Natural killer cell (primary cell): ENCODE results near the gene DCXR. TPM values are rescaled to one million over a fixed set of nuclear protein-coding genes. Genes with fewer than 3 reads are reported as not detected.

ENCODE experiments used
- ATAC-seq, 3 donors: fragments of 150-1000 bp in 2 of 3; fragments of 200-7000 bp in 1 of 3; cut with Tn5 transposase; 1 replicate in 1 of 3; 2 replicates in 2 of 3; pipeline ENCODE4 v1.10.0; 2021; ENCODE audit warnings: mild to moderate bottlenecking in 2 of 3, moderate library complexity in 2 of 3
- DNase-seq, 2 donors: peaks; one replicate each; pipeline versions ENCODE4 v3.0.0 to v3.0.0-alpha.2; 2013 to 2021; ENCODE audit warnings: mixed read lengths in 1 of 2
- H3K27ac ChIP-seq: one replicate; pipeline ENCODE4 v1.5.1; 2013; ENCODE audit warnings: mild to moderate bottlenecking, low read length
- H3K27me3 ChIP-seq: one replicate; pipeline ENCODE4 v1.6.1; 2013; ENCODE audit warnings: low read length; ENCODE audit not compliant: control insufficient read depth, insufficient read depth
- H3K36me3 ChIP-seq: one replicate; pipeline ENCODE4 v1.6.1; 2013; ENCODE audit warnings: low read length; ENCODE audit not compliant: control insufficient read depth, insufficient read depth
- H3K4me1 ChIP-seq: one replicate; pipeline ENCODE4 v1.6.1; 2013; ENCODE audit warnings: low read length; ENCODE audit not compliant: control insufficient read depth, insufficient read depth
- H3K4me3 ChIP-seq: one replicate; pipeline ENCODE4 v1.5.1; 2013; ENCODE audit warnings: low read length
- H3K9me3 ChIP-seq: one replicate; pipeline ENCODE4 v1.6.1; 2013; ENCODE audit warnings: low read length; ENCODE audit not compliant: control insufficient read depth, insufficient read depth
- H3K27ac Mint-ChIP-seq, 2 donors: one replicate each; pipeline ENCODE4 v1.8.0; 2022; ENCODE audit warnings: mild to moderate bottlenecking in 2 of 2, mixed read lengths in 2 of 2, moderate library complexity in 1 of 2
- H3K27me3 Mint-ChIP-seq, 2 donors: one replicate each; pipeline ENCODE4 v1.8.0; 2022; ENCODE audit warnings: low read depth in 2 of 2, mixed read lengths in 2 of 2
- H3K36me3 Mint-ChIP-seq: one replicate; pipeline ENCODE4 v1.8.0; 2022; ENCODE audit warnings: mixed read lengths
- H3K4me1 Mint-ChIP-seq, 2 donors: one replicate each; pipeline ENCODE4 v1.8.0; 2022; ENCODE audit warnings: mixed read lengths in 2 of 2
- H3K4me3 Mint-ChIP-seq: one replicate; pipeline ENCODE4 v1.8.0; 2022; ENCODE audit warnings: mild to moderate bottlenecking, moderate library complexity, mixed read lengths
- H3K9me3 Mint-ChIP-seq, 2 donors: one replicate each; pipeline ENCODE4 v1.8.0; 2022; ENCODE audit warnings: mixed read lengths in 2 of 2
- WGBS: methylation state at CpG from one replicate; pipeline ENCODE4 v1.1.7; 2013; ENCODE audit warnings: missing lambda C conversion rate; ENCODE audit not compliant: insufficient coverage; 5-methylcytosine and 5-hydroxymethylcytosine counted together
- intact Hi-C: fragments of 100-400 bp; cut with micrococcal nuclease; formaldehyde crosslinking; loops from one replicate; pipeline ENCODE4 v1.14.2; 2022
- total RNA-seq, 4 donors: library from RNA; stranded (reverse); fragments of 120-200 nt in 1 of 4; gene quantifications; one replicate each; pipeline versions ENCODE4 v1.2.3 to v1.2.4, GENCODE V29; 2013 to 2022
- TF ChIP-seq, protein P1 (sequence below): fragments of 200-600 bp; IDR thresholded peaks from one replicate; pipeline ENCODE4 v1.8.0; 2022; ENCODE audit warnings: antibody characterized with exemption

The DCXR gene
- total RNA-seq, 3 donors from 2014 or later (not counting 1 experiment from before 2014, with no cell fraction given), result 93.9 to 171 (median 145) TPM

DNA sequence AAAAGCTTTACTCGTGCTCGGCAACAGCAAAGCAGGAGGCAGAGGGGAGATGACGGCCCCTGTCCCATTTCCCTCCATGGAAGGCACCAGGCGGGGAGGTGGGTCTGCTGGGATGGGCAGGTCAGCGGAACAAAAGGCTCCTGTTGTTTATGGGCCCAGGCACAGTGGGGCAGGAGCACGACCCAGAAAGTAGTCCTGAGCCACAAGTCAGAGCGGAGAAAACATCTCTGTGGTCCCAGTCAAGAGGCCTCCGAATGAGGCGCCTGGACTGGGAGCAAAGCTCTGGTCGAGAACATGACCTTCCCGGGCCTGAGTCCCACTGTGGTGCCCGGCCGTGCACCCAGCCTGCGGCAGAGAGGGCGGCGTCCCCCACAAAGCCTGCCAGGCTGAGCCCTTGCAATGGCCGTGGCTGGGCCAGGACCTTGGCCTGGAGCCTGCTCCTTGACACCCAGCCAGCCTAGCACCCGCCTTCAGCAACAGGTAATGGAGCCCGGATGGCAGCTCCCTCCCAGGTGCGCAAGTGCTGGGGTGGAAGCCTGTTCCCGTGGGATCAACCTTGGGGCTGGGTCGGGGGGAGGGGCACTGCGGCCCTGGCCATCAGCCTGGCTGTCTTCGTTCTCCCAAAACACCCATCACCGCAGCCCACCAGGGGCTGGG lies 10.5 kb upstream of the DCXR start:
- no peaks in the 10 kb centered on the region for H3K9me3 Mint-ChIP-seq
- ATAC-seq (no peak), DNase-seq (no peak)
- H3K9me3 ChIP-seq, result no peaks in the 10 kb centered on the region
- no peaks in the 10 kb centered on the region for H3K27me3 ChIP-seq
- intact Hi-C loops, result no loop called here
- no peaks in the 10 kb centered on the region for H3K36me3 ChIP-seq
- H3K27ac ChIP-seq, result no peak overlapping the region
- H3K4me3 ChIP-seq, result no peak overlapping the region
- H3K36me3 Mint-ChIP-seq, result no peaks in the 10 kb centered on the region
- H3K27me3 Mint-ChIP-seq, result no peaks in the 10 kb centered on the region
- H3K4me3 Mint-ChIP-seq, result no peak overlapping the region
- no peak overlapping the region for H3K27ac Mint-ChIP-seq
- 96% methylated on average over 24 of the region's 25 CpGs for WGBS
- TF ChIP-seq, protein P1, sequence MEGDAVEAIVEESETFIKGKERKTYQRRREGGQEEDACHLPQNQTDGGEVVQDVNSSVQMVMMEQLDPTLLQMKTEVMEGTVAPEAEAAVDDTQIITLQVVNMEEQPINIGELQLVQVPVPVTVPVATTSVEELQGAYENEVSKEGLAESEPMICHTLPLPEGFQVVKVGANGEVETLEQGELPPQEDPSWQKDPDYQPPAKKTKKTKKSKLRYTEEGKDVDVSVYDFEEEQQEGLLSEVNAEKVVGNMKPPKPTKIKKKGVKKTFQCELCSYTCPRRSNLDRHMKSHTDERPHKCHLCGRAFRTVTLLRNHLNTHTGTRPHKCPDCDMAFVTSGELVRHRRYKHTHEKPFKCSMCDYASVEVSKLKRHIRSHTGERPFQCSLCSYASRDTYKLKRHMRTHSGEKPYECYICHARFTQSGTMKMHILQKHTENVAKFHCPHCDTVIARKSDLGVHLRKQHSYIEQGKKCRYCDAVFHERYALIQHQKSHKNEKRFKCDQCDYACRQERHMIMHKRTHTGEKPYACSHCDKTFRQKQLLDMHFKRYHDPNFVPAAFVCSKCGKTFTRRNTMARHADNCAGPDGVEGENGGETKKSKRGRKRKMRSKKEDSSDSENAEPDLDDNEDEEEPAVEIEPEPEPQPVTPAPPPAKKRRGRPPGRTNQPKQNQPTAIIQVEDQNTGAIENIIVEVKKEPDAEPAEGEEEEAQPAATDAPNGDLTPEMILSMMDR, result no peak
- H3K4me1 ChIP-seq, result peaks cover 20% of the 10 kb centered on the region
- peaks cover 0 to 11% of the 10 kb centered on the region in 2 donors for H3K4me1 Mint-ChIP-seq

DNA sequence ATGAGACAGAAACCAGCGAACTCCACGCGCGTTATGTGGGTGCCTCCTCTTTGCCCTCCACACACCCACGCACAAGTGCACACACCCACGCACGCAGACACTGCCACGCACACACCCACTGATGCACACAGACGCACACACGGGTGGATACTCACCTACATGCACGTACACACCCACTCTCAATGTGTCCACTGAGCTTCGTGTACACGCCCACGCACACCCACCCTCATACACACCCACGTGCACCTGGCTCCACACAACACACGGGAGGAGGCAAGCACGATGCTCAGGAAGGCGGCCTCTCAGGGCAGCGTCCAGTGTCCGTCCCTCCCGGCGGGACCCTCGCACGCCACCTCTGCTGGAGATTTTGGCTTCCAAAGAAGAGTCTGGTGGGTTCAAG lies 9.9 kb upstream of the DCXR start:
- Histone ChIP-seq H3K9me3 (no peaks in the 10 kb centered on the region), H3K27me3 (no peaks in the 10 kb centered on the region), H3K4me1 (peaks cover 14% of the 10 kb centered on the region), H3K4me3 (no peak overlapping the region), H3K27ac (no peak overlapping the region), H3K36me3 (no peaks in the 10 kb centered on the region)
- no peak overlapping the region for H3K27ac Mint-ChIP-seq
- peaks cover 0 to 11% of the 10 kb centered on the region in 2 donors for H3K4me1 Mint-ChIP-seq
- TF ChIP-seq, protein P1, result no peak
- intact Hi-C loops, result no loop called here
- ATAC-seq (no peak), DNase-seq (no peak)
- no peak overlapping the region for H3K4me3 Mint-ChIP-seq
- H3K27me3 Mint-ChIP-seq, result no peaks in the 10 kb centered on the region
- WGBS, result 92% methylated on average over 24 of the region's 24 CpGs
- H3K9me3 Mint-ChIP-seq, result no peaks in the 10 kb centered on the region
- no peaks in the 10 kb centered on the region for H3K36me3 Mint-ChIP-seq

DNA sequence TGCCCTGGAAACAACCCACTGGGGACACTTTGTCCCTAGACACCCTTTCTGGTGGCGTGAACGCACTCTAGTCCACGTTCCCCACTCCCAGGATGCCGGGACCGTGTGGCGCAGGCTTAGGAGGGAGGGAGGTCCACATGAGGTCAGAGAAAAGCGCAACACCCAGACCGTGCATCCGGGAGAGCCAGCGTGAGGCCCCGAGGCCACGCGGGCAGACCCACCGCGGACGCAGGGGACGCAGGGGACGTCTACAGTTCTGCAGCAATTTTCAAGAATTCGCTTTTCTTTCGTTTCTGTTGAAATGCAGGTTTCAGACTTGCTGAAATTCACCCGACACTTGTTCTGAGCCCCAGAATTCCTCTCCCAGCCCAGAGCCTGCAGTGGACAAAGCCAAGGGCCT lies 9.4 kb upstream of the DCXR start:
- TF ChIP-seq, protein P1, result no peak
- H3K27ac ChIP-seq, result no peak overlapping the region
- H3K4me3 Mint-ChIP-seq, result no peak overlapping the region

More for the DNA sequence above, 9.4 kb upstream of the DCXR start:
- no peaks in the 10 kb centered on the region for H3K27me3 ChIP-seq
- Mint-ChIP-seq H3K9me3 (no peaks in the 10 kb centered on the region), H3K36me3 (no peaks in the 10 kb centered on the region), H3K27ac (no peak overlapping the region), H3K27me3 (no peaks in the 10 kb centered on the region), H3K4me1 (peaks cover 0 to 11% of the 10 kb centered on the region in 2 donors)
- no peaks in the 10 kb centered on the region for H3K9me3 ChIP-seq
- DNase-seq (no peak), ATAC-seq (no peak)
- no peaks in the 10 kb centered on the region for H3K36me3 ChIP-seq
- H3K4me1 ChIP-seq, result peaks cover 10% of the 10 kb centered on the region
- 96% methylated on average over 21 of the region's 21 CpGs for WGBS
- intact Hi-C loops, result no loop called here
- H3K4me3 ChIP-seq, result no peak overlapping the region
